ENCODE data around the gene LRRD1. TPM values are rescaled to one million over a fixed set of nuclear protein-coding genes. Genes with fewer than 3 reads are reported as not detected.
A peak's percentile ranks its signal among the peaks of the same experiment; 100 is the strongest.
"Not testable (repeated sequence)": the region's sequence is repeated elsewhere in the genome, so short reads cannot be mapped to it uniquely, and the experiment has no call there.

The LRRD1 gene
- total RNA-seq, 1 donor from 2014 or later, result 0.15 TPM

GRCh38 chr7:92155108-92155739, 23.7 kb downstream of the LRRD1 start:
- no peak overlapping the region for H3K4me3 Mint-ChIP-seq (ENCODE audit: unreplicated experiment)
- no peaks in the 10 kb centered on the region for H3K27me3 Mint-ChIP-seq (ENCODE audit: unreplicated experiment)
- H3K9me3 Mint-ChIP-seq (ENCODE audit: unreplicated experiment), result no peaks in the 10 kb centered on the region
- TF ChIP-seq CTCF (IDR thresholded peaks at IDR 0.05; ENCODE audit: partially characterized antibody, unreplicated experiment), result no peak
- H3K36me3 Mint-ChIP-seq (ENCODE audit: unreplicated experiment), result no peaks in the 10 kb centered on the region
- DNase-seq, result no peak
- no peak overlapping the region for H3K27ac Mint-ChIP-seq (ENCODE audit: unreplicated experiment)
- H3K4me1 Mint-ChIP-seq (ENCODE audit: low read depth, unreplicated experiment), result peaks cover 3% of the 10 kb centered on the region

GRCh38 chr7:92150450-92151017, 28.4 kb downstream of the LRRD1 start:
- DNase-seq, result no peak
- H3K27me3 Mint-ChIP-seq (ENCODE audit: unreplicated experiment), result no peaks in the 10 kb centered on the region
- TF ChIP-seq CTCF (IDR thresholded peaks at IDR 0.05; ENCODE audit: partially characterized antibody, unreplicated experiment), result no peak
- H3K27ac Mint-ChIP-seq (ENCODE audit: unreplicated experiment), result peak overlapping the region; percentile 60
- peaks cover 3% of the 10 kb centered on the region for H3K4me1 Mint-ChIP-seq (ENCODE audit: low read depth, unreplicated experiment)
- H3K36me3 Mint-ChIP-seq (ENCODE audit: unreplicated experiment), result no peaks in the 10 kb centered on the region
- H3K4me3 Mint-ChIP-seq (ENCODE audit: unreplicated experiment), result no peak overlapping the region
- H3K9me3 Mint-ChIP-seq (ENCODE audit: unreplicated experiment), result no peaks in the 10 kb centered on the region

GRCh38 chr7:92149736-92150239, 29.2 kb downstream of the LRRD1 start:
- DNase-seq, result no peak
- no peaks in the 10 kb centered on the region for H3K27me3 Mint-ChIP-seq (ENCODE audit: unreplicated experiment)
- H3K9me3 Mint-ChIP-seq (ENCODE audit: unreplicated experiment), result no peaks in the 10 kb centered on the region
- peaks cover 3% of the 10 kb centered on the region for H3K4me1 Mint-ChIP-seq (ENCODE audit: low read depth, unreplicated experiment)
- H3K4me3 Mint-ChIP-seq (ENCODE audit: unreplicated experiment), result no peak overlapping the region
- TF ChIP-seq CTCF (IDR thresholded peaks at IDR 0.05; ENCODE audit: partially characterized antibody, unreplicated experiment), result no peak
- H3K27ac Mint-ChIP-seq (ENCODE audit: unreplicated experiment), result no peak overlapping the region
- no peaks in the 10 kb centered on the region for H3K36me3 Mint-ChIP-seq (ENCODE audit: unreplicated experiment)

GRCh38 chr7:92143192-92143880, 35.6 kb downstream of the LRRD1 start:
- H3K9me3 Mint-ChIP-seq (ENCODE audit: unreplicated experiment); H3K27me3 Mint-ChIP-seq (ENCODE audit: unreplicated experiment); DNase-seq; H3K4me3 Mint-ChIP-seq (ENCODE audit: unreplicated experiment); H3K4me1 Mint-ChIP-seq (ENCODE audit: low read depth, unreplicated experiment); H3K36me3 Mint-ChIP-seq (ENCODE audit: unreplicated experiment): not testable (repeated sequence)
- H3K27ac Mint-ChIP-seq (ENCODE audit: unreplicated experiment), result peak overlapping the region; percentile 79

GRCh38 chr7:92142791-92143190, 36.2 kb downstream of the LRRD1 start:
- not testable (repeated sequence) for DNase-seq; H3K27ac Mint-ChIP-seq (ENCODE audit: unreplicated experiment); H3K9me3 Mint-ChIP-seq (ENCODE audit: unreplicated experiment); H3K4me1 Mint-ChIP-seq (ENCODE audit: low read depth, unreplicated experiment); H3K27me3 Mint-ChIP-seq (ENCODE audit: unreplicated experiment); H3K36me3 Mint-ChIP-seq (ENCODE audit: unreplicated experiment); H3K4me3 Mint-ChIP-seq (ENCODE audit: unreplicated experiment)

GRCh38 chr7:92141161-92141560, 37.8 kb downstream of the LRRD1 start:
- Mint-ChIP-seq H3K4me3 (ENCODE audit: unreplicated experiment) (no peak overlapping the region), H3K27me3 (ENCODE audit: unreplicated experiment) (no peaks in the 10 kb centered on the region), H3K27ac (ENCODE audit: unreplicated experiment) (no peak overlapping the region), H3K4me1 (ENCODE audit: low read depth, unreplicated experiment) (no peaks in the 10 kb centered on the region), H3K36me3 (ENCODE audit: unreplicated experiment) (peaks cover 9% of the 10 kb centered on the region), H3K9me3 (ENCODE audit: unreplicated experiment) (peaks cover 4% of the 10 kb centered on the region)
- no peak for TF ChIP-seq CTCF (IDR thresholded peaks at IDR 0.05; ENCODE audit: partially characterized antibody, unreplicated experiment)
- no peak for DNase-seq

All from glutamatergic neuron (in vitro differentiated cells).